ENCODE data around the gene ATL2.
"Not testable (repeated sequence)": the region's sequence is repeated elsewhere in the genome, so short reads cannot be mapped to it uniquely, and the experiment has no call there.

DNA sequence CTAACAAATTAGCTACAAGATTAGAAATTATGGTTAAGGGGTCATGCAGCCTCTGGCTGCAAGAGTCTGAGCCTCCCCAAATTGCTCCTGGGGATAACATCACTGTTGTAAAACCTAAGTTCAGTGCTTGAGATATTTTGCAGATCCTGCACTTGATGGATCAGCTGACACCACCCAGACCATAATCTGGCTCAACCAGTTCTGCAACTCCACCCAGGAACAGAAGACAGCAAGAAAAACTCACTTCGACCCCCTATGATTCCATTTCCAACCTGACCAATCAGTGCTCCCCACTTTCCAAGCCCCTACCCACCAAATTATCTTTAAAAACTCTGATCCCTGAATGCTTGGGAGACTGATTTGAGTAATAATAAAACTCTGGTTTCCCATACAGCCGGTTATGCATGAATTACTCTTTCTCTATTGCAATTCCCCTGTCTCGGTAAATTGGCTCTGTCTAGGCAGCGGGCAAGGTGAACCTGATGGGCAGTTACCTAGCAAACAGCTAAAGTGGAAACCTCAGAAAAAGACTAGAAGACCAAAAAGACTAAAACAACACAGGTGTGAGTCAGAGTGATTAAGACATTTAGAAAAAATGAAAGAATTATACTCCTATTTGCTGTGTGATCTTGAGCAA lies 35.3 kb upstream of the ATL2 start:
- TF ChIP-seq, protein P1, sequence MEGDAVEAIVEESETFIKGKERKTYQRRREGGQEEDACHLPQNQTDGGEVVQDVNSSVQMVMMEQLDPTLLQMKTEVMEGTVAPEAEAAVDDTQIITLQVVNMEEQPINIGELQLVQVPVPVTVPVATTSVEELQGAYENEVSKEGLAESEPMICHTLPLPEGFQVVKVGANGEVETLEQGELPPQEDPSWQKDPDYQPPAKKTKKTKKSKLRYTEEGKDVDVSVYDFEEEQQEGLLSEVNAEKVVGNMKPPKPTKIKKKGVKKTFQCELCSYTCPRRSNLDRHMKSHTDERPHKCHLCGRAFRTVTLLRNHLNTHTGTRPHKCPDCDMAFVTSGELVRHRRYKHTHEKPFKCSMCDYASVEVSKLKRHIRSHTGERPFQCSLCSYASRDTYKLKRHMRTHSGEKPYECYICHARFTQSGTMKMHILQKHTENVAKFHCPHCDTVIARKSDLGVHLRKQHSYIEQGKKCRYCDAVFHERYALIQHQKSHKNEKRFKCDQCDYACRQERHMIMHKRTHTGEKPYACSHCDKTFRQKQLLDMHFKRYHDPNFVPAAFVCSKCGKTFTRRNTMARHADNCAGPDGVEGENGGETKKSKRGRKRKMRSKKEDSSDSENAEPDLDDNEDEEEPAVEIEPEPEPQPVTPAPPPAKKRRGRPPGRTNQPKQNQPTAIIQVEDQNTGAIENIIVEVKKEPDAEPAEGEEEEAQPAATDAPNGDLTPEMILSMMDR (conservative IDR thresholded peaks at IDR 0.05; ENCODE audit: low read depth, low read length), result not testable (repeated sequence)
- TF ChIP-seq EZH2 (IDR thresholded peaks at IDR 0.05; ENCODE audit: borderline replicate concordance, low read depth, low read length, poor library complexity, severe bottlenecking), result not testable (repeated sequence)

All from A673 (cell line).